ENCODE results near the gene ZNF396.

- no peak for TF ChIP-seq YY1 (IDR thresholded peaks at IDR 0.05; ENCODE audit: low read depth)
- TF ChIP-seq TAF1 (IDR thresholded peaks at IDR 0.05; ENCODE audit: low read depth) = no peak
- TF ChIP-seq RAD21 (IDR thresholded peaks at IDR 0.05; ENCODE audit: low read depth) = no peak
- TF ChIP-seq REST (IDR thresholded peaks at IDR 0.05; ENCODE audit: low read depth) = no peak
- TF ChIP-seq, protein P1, sequence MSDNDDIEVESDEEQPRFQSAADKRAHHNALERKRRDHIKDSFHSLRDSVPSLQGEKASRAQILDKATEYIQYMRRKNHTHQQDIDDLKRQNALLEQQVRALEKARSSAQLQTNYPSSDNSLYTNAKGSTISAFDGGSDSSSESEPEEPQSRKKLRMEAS (IDR thresholded peaks at IDR 0.05) = no peak
- no peak for TF ChIP-seq EP300 (IDR thresholded peaks at IDR 0.05; ENCODE audit: borderline replicate concordance)
- no peak for TF ChIP-seq ZBTB7A (IDR thresholded peaks at IDR 0.05; ENCODE audit: low read depth)
- TF ChIP-seq CREB1 (IDR thresholded peaks at IDR 0.05; ENCODE audit: low read depth) = no peak
- TF ChIP-seq USF1 (IDR thresholded peaks at IDR 0.05) = no peak
These were observed 45.1 kb upstream of the ZNF396 start for GRCh38 chr18:35422237-35422636.
